OCI-LY3 (cell line): ENCODE data around the gene DOK5.

Experiments
- CTCF ChIP-seq: fragments of 200-600, 300-600 bp; sonication (generic); IDR thresholded peaks from 2 replicates; pipeline ENCODE4 v1.5.1; 2014; ENCODE audit warnings: antibody characterized with exemption, low read length, low read depth
- EZH2phosphoT487 ChIP-seq: fragments of 200-600 bp; shearing (Covaris generic); IDR thresholded peaks from 2 replicates; pipeline ENCODE4 v1.6.1; 2018; ENCODE audit warnings: antibody characterized with exemption, mixed run types, low read depth

- no peak for TF ChIP-seq CTCF
- no peak for TF ChIP-seq EZH2phosphoT487
These were observed 121.3 kb downstream of the DOK5 start for GRCh38 chr20:54596651-54597050.
